DMS79 treated with DMSO at 0.1 percent for 48 hours (cell line): Measurements from ENCODE around the gene ABCD1.

Experiments
- DNase-seq: peaks from one replicate; lab custom pipeline; 2025; lab: John Stamatoyannopoulos, UW

ABCD1 gene

DNA sequence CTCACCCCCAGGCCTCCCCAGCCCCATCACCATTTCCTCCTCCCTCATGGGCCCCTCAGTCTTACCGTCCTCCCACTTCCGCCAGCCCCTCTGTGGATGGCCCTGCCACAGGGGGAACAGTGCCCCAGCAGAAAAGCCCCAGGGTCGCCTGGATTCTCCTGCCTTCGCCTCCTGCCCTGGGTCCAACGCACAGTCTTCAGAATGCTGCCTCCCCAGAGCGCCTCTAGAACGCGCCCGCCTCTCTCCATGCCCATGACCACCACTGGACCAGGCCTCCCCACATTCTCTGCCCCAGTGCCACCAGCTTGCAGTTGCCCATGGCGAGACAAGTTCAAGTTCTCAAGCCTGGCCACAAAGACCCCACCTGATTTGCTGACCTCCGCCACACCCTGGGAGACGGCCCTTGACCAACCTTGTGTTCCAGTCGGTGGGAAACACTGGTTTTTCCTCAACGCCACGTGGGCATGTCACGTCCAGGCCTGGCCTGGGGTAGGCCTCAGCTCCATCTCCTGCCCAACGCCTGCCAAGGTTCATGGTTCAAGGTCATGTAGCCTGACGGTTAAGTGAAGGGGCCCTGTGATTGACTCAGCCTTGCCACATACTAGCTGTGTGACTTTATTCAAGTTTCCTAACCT is 38.8 kb downstream of the ABCD1 start:
- no peak for DNase-seq

GRCh38 chrX:153763989-153764755 is 39.5 kb downstream of the ABCD1 start, which contains the start of gene PLXNB3:
PLXNB3 (plus strand) TSS chrX:153764249; CDS start chrX:153765536, 1,287 bp downstream.
- peak; percentile 53 for DNase-seq

DNA sequence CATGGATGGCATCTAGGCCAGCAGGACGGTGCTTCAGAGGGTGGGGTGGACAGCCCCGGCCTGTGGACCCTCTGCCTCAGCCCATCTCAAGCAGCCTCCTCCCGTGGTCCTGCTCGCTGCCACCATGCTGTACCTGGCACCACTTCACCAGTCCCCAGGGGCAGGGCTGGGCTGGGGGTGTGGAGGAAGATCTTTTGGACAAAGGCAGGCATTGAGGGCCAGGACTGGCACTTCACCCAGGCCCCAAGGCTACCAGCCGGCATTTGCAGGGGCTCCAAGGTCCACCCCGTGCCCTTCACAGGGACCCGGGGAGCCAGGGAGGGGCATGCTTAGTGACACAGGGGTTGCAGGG is 40.1 kb downstream of the ABCD1 start:
- DNase-seq: no peak

- no peak for DNase-seq
These were observed 40.8 kb downstream of the ABCD1 start for GRCh38 chrX:153765138-153766079.

DNA sequence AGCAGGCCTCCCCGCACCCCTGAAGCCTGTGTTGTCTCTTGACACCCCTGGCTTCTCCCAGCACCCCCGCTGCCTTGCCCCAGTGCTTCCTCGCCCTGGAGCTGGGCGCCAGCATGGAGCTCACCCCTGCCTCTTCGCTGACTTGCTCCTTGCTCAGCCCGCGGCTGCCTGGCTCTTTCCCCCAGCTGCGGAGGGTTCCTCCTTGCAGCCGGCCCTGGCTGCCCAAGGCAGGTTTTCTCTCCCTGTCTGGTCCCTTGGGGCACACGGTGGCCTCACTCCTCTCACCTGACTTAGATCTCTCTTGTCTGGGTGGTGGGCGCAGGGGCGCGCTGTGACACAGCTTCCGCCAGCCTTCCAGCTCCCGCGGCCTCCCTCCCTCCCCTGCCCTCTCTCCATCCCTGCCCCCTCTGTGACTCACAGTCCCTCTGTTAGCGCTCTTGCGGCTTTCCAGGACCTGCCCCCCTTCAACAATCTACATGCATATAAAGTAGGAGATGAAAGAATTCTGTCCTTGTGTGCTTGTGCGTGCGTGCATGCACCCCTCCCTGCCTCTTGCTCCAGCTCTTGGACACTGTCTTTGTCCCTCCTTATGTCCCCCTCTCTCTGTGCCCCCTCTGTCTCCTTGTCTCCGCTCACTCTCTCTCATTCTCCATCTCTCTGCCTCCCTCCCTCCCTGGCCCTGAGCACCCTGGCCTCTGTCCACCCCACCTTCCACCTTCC is 41.6 kb downstream of the ABCD1 start:
- peak; percentile 3 for DNase-seq

GRCh38 chrX:153766871-153767673 is 42.4 kb downstream of the ABCD1 start:
- no peak for DNase-seq

- DNase-seq: no peak
These were observed 43.0 kb downstream of the ABCD1 start for GRCh38 chrX:153767674-153768055.

DNA sequence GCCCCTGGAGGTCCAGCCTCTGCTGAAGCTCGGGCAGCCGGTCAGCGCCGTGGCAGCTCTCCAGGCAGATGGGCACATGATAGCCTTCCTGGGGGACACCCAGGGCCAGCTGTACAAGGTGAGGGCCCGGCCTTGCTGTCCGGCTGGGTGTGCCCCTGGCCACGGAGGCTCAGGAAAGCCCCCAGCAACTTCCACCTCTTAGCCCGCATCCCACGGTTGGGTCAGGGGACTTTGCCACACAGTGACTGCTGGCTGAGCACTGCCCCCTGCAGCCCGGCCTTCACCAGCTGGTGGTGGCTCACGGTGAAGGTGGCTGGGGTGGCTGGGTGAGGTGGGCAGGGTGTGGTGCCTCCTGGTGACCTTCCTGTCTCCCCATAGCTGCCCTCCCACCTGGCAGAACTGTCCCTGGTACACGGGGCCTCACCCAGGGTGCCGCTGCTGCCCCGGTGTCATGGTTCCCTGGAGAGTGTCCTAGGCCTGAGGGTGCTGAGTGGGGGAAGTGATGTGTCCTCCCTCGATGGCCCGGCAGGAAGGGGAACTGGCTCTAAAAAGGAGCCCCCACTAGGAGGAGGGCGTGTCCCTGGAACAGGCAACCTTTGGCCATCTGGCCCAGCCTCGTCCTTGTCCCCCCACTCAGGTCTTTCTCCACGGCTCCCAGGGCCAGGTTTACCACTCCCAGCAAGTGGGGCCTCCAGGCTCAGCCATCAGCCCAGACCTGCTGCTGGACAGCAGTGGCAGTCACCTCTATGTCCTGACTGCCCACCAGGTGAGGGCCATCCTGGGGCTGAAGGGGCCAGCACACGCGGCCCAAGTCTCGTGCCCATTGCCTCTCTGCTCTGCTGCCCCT is 43.9 kb downstream of the ABCD1 start:
- no peak for DNase-seq

GRCh38 chrX:153769158-153769864 is 44.7 kb downstream of the ABCD1 start:
- DNase-seq: no peak

DNA sequence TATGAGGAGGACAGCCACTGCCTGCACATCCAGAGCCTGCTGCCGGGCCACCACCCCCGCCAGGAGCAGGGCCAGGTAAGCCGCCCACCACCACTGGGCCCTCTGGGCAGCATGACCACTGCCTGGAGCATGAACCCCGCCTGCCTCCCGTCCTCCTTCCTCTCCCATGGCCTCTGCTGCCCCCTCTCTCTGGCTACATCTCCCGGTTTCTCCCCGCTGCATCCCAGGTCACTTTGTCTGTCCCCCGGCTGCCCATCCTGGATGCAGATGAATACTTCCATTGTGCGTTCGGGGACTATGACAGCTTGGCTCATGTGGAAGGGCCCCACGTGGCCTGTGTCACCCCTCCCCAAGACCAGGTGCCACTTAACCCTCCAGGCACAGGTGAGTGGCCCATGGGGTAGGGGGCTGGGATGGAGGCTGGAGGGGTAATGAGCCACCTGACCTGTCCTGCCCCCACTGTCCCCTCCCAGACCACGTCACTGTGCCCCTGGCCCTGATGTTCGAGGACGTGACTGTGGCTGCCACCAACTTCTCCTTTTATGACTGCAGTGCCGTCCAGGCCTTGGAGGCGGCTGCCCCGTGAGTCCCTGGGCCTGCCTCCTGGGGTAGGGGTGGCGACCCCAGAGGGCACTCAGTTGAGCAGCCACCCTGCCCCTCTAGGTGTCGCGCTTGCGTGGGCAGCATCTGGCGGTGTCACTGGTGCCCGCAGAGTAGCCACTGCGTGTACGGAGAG is 45.4 kb downstream of the ABCD1 start:
- no peak for DNase-seq

DNA sequence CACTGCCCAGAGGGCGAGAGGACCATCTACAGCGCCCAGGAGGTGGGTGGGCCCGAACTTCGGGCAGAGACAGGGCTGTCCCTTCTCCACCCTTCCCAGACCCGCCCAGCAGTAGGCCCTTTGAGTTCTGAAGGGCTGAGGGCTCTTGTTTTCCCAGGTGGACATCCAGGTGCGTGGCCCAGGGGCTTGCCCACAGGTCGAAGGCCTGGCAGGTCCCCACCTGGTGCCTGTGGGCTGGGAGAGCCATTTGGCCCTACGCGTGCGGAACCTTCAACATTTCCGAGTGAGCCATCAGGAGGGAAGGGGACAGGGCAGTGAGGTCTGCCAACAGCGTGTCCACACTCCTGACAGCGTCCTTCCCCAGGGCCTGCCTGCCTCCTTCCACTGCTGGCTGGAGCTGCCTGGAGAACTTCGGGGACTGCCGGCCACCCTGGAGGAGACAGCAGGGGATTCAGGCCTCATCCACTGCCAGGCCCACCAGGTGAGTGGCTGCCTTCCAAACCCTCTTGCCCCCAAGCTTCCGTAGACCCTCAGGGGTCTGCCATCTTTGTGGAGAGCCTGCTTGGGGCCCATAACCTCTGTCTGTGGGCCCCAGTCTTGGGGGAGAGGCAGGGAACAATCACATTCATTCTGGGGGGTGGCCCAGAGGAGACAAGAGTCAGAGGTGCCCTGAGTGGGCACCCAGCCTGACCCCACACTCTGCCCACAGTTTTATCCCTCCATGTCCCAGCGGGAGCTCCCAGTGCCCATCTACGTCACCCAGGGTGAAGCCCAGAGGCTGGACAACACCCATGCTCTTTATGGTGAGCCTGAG is 46.2 kb downstream of the ABCD1 start:
- DNase-seq: no peak

GRCh38 chrX:153771415-153772315 is 47.0 kb downstream of the ABCD1 start:
- no peak for DNase-seq

GRCh38 chrX:153772316-153773217 is 47.9 kb downstream of the ABCD1 start:
- DNase-seq: no peak

GRCh38 chrX:153773218-153773611 is 48.6 kb downstream of the ABCD1 start:
- DNase-seq: no peak

- DNase-seq: no peak
These were observed 49.3 kb downstream of the ABCD1 start for GRCh38 chrX:153773741-153774575.
